HepG2 (cell line): ENCODE results near the gene SEC31A. TPM values are rescaled to one million over a fixed set of nuclear protein-coding genes. Genes with fewer than 3 reads are reported as not detected.

Experiments
- HHEX ChIP-seq: IDR thresholded peaks from 2 replicates; pipeline ENCODE4 v1.6.1; 2016; ENCODE audit warnings: control low read depth
- KLF9 ChIP-seq: IDR thresholded peaks from 2 replicates; pipeline ENCODE4 v1.6.1; 2016; ENCODE audit warnings: low read depth
- MAFG ChIP-seq: sonication (generic); formaldehyde crosslinking; IDR thresholded peaks from 2 replicates; pipeline ENCODE4 v1.5.1; 2020; ENCODE audit warnings: mild to moderate bottlenecking, missing genetic modification reagents
- MBNL3 ChIP-seq: fragments of 250-450 bp; sonication (Bioruptor Pico); conservative IDR thresholded peaks from 2 replicates; pipeline ENCODE4 v1.8.0; 2022; ENCODE audit warnings: mild to moderate bottlenecking, inconsistent platforms
- MIER2 ChIP-seq: IDR thresholded peaks from 2 replicates; pipeline ENCODE4 v1.6.1; 2016; ENCODE audit warnings: missing biosample characterization, missing genetic modification reagents
- NR3C1 ChIP-seq: sonication (generic); formaldehyde crosslinking; IDR thresholded peaks from 2 replicates; pipeline ENCODE4 v1.4.0; 2020; ENCODE audit warnings: missing genetic modification reagents
- RORA ChIP-seq: sonication (generic); formaldehyde crosslinking; IDR thresholded peaks from 2 replicates; pipeline ENCODE4 v1.5.0; 2020; ENCODE audit warnings: mild to moderate bottlenecking, missing genetic modification reagents, moderate library complexity
- TEAD2 ChIP-seq: sonication (generic); formaldehyde crosslinking; IDR thresholded peaks from 2 replicates; pipeline ENCODE4 v1.9.0; 2021; ENCODE audit warnings: missing genetic modification reagents
- TOPORS ChIP-seq: sonication (generic); formaldehyde crosslinking; IDR thresholded peaks from 2 replicates; pipeline ENCODE4 v1.8.0; 2023; ENCODE audit warnings: mild to moderate bottlenecking, missing genetic modification reagents
- ZFP41 ChIP-seq: sonication (generic); formaldehyde crosslinking; IDR thresholded peaks from 2 replicates; pipeline ENCODE4 v1.4.0; 2020; ENCODE audit warnings: mild to moderate bottlenecking, missing genetic modification reagents, borderline replicate concordance
- ZKSCAN5 ChIP-seq: sonication (generic); formaldehyde crosslinking; IDR thresholded peaks from 2 replicates; pipeline ENCODE4 v1.5.1; 2020; ENCODE audit warnings: mild to moderate bottlenecking, missing genetic modification reagents
- ZKSCAN8 ChIP-seq: IDR thresholded peaks from 2 replicates; pipeline ENCODE4 v1.6.1; 2016; ENCODE audit warnings: borderline replicate concordance, missing genetic modification reagents, missing compliant biosample characterization
- ZNF331 ChIP-seq: sonication (generic); formaldehyde crosslinking; IDR thresholded peaks from 2 replicates; pipeline ENCODE4 v1.4.0; 2020; ENCODE audit warnings: missing genetic modification reagents
- ZNF34 ChIP-seq: sonication (generic); formaldehyde crosslinking; IDR thresholded peaks from 2 replicates; pipeline ENCODE4 v1.4.0; 2020; ENCODE audit warnings: mild to moderate bottlenecking, missing genetic modification reagents, borderline replicate concordance
- ZNF567 ChIP-seq: sonication (generic); formaldehyde crosslinking; IDR thresholded peaks from 2 replicates; pipeline ENCODE4 v1.8.1; 2023; ENCODE audit warnings: mild to moderate bottlenecking, missing genetic modification reagents, borderline replicate concordance
- ZNF597 ChIP-seq: sonication (generic); formaldehyde crosslinking; IDR thresholded peaks from 2 replicates; pipeline ENCODE4 v1.5.0; 2020; ENCODE audit warnings: missing genetic modification reagents
- ZNF619 ChIP-seq: sonication (generic); formaldehyde crosslinking; IDR thresholded peaks from 2 replicates; pipeline ENCODE4 v1.4.0; 2020; ENCODE audit warnings: mild to moderate bottlenecking, missing genetic modification reagents
- ZNF749 ChIP-seq: sonication (generic); formaldehyde crosslinking; IDR thresholded peaks from 2 replicates; pipeline ENCODE4 v1.8.0; 2022; ENCODE audit warnings: mild to moderate bottlenecking, missing genetic modification reagents, moderate library complexity, borderline replicate concordance
- ZNF839 ChIP-seq: sonication (generic); formaldehyde crosslinking; IDR thresholded peaks from 2 replicates; pipeline ENCODE4 v1.4.0; 2020; ENCODE audit warnings: missing genetic modification reagents, mild to moderate bottlenecking, borderline replicate concordance
- polyA plus RNA-seq, 8 experiments: library from polyadenylated mRNA; depleted of rRNA in 3 of 8; stranded (reverse) in 7 of 8; unstranded in 1 of 8; fragments of >200 nt; fragmentation: Illumina TruSeq in 4 of 8; extraction: Trizol in 4 of 8; gene quantifications; 2 replicates each; pipeline versions ENCODE4 v1.2.1 to v1.2.3, GENCODE V29; 2011 to 2016; ENCODE audit warnings: low read depth in 4 of 8, missing spikeins in 1 of 8, mixed read lengths in 1 of 8; ENCODE audit not compliant: insufficient read depth in 1 of 8
- total RNA-seq, 5 experiments: library from RNA; depleted of rRNA; stranded (reverse); fragments of >200 nt; fragmentation: Illumina TruSeq; extraction: Trizol; gene quantifications; 2 replicates each; pipeline ENCODE4 v1.2.3, GENCODE V29; 2016; ENCODE audit warnings: low read depth in 1 of 5
- TF ChIP-seq, protein P1 (sequence below): sonication (generic); formaldehyde crosslinking; IDR thresholded peaks from 2 replicates; pipeline ENCODE4 v1.9.0; 2021; ENCODE audit warnings: missing genetic modification reagents, mild to moderate bottlenecking, borderline replicate concordance
- TF ChIP-seq, protein P2 (sequence below): IDR thresholded peaks from 2 replicates; pipeline ENCODE4 v1.6.1; 2016; ENCODE audit warnings: mild to moderate bottlenecking, missing biosample characterization, missing genetic modification reagents
- TF ChIP-seq, protein P3 (sequence below): sonication (generic); formaldehyde crosslinking; IDR thresholded peaks from 2 replicates; pipeline ENCODE4 v1.5.0; 2020; ENCODE audit warnings: mild to moderate bottlenecking, missing genetic modification reagents
- TF ChIP-seq, protein P4 (sequence below): sonication (generic); formaldehyde crosslinking; IDR thresholded peaks from 2 replicates; pipeline ENCODE4 v1.5.1; 2020; ENCODE audit warnings: mild to moderate bottlenecking, missing genetic modification reagents, moderate library complexity

SEC31A gene
- total and polyA plus RNA-seq, 2 of the 13 experiments (the other 11 are each of a cell fraction or from before 2014, with no cell fraction given): 231 to 435 TPM

- TF ChIP-seq ZNF567 (CRISPR knock-in tag) (no peak; the same call in 1 of the 2 replicates), TOPORS (peak; percentile 93), RORA (CRISPR knock-in tag) (no peak), ZNF34 (CRISPR knock-in tag) (no peak), MIER2 (CRISPR knock-in tag) (0 out of 2 replicates have a peak, but pooled peaks have one; percentile 54), ZNF597 (CRISPR knock-in tag) (no peak), MAFG (CRISPR knock-in tag) (no peak), ZKSCAN5 (CRISPR knock-in tag) (no peak), MBNL3 (CRISPR knock-in tag) (no peak), ZKSCAN8 (no peak), ZFP41 (no peak), HHEX (CRISPR knock-in tag) (no peak), ZNF331 (CRISPR knock-in tag) (peak; percentile 75; the same call in 1 of the 2 replicates), KLF9 (peak; percentile 74; the same call in 1 of the 2 replicates), ZNF619 (CRISPR knock-in tag) (peak; percentile 78), ZNF749 (CRISPR knock-in tag) (peak; percentile 60; the same call in 1 of the 2 replicates), ZNF839 (CRISPR knock-in tag) (no peak), NR3C1 (CRISPR knock-in tag) (no peak), TEAD2 (CRISPR knock-in tag) (no peak)
- TF ChIP-seq, protein P1, sequence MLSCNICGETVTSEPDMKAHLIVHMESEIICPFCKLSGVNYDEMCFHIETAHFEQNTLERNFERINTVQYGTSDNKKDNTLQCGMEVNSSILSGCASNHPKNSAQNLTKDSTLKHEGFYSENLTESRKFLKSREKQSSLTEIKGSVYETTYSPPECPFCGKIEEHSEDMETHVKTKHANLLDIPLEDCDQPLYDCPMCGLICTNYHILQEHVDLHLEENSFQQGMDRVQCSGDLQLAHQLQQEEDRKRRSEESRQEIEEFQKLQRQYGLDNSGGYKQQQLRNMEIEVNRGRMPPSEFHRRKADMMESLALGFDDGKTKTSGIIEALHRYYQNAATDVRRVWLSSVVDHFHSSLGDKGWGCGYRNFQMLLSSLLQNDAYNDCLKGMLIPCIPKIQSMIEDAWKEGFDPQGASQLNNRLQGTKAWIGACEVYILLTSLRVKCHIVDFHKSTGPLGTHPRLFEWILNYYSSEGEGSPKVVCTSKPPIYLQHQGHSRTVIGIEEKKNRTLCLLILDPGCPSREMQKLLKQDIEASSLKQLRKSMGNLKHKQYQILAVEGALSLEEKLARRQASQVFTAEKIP (CRISPR knock-in tag): no peak
- TF ChIP-seq, protein P2, sequence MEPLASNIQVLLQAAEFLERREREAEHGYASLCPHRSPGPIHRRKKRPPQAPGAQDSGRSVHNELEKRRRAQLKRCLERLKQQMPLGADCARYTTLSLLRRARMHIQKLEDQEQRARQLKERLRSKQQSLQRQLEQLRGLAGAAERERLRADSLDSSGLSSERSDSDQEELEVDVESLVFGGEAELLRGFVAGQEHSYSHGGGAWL (CRISPR knock-in tag): peak; percentile 90
- TF ChIP-seq, protein P3, sequence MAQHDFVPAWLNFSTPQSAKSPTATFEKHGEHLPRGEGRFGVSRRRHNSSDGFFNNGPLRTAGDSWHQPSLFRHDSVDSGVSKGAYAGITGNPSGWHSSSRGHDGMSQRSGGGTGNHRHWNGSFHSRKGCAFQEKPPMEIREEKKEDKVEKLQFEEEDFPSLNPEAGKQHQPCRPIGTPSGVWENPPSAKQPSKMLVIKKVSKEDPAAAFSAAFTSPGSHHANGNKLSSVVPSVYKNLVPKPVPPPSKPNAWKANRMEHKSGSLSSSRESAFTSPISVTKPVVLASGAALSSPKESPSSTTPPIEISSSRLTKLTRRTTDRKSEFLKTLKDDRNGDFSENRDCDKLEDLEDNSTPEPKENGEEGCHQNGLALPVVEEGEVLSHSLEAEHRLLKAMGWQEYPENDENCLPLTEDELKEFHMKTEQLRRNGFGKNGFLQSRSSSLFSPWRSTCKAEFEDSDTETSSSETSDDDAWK (CRISPR knock-in tag): no peak
- TF ChIP-seq, protein P4, sequence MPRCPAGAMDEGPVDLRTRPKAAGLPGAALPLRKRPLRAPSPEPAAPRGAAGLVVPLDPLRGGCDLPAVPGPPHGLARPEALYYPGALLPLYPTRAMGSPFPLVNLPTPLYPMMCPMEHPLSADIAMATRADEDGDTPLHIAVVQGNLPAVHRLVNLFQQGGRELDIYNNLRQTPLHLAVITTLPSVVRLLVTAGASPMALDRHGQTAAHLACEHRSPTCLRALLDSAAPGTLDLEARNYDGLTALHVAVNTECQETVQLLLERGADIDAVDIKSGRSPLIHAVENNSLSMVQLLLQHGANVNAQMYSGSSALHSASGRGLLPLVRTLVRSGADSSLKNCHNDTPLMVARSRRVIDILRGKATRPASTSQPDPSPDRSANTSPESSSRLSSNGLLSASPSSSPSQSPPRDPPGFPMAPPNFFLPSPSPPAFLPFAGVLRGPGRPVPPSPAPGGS (CRISPR knock-in tag): peak; percentile 88; the same call in 1 of the 2 replicates
Measured at GRCh38 chr4:82890901-82891706, at the start of gene SEC31A (continued).
